Cardiac fibroblast (primary cell): ENCODE measurements around the gene PPP2R3C.
"Not testable (repeated sequence)": the region's sequence is repeated elsewhere in the genome, so short reads cannot be mapped to it uniquely, and the experiment has no call there.

Source experiments
- DNase-seq, 2 donors: peaks; one replicate each; pipeline versions ENCODE4 v3.0.0 to v3.0.0-alpha.2; 2010; ENCODE audit warnings: low read depth in 2 of 2
- H3K4me3 ChIP-seq, 2 donors: replicated peaks in 1 of 2; 1 replicate in 1 of 2; 2 replicates in 1 of 2; pipeline ENCODE4 v1.5.1; 2011; ENCODE audit warnings: low read depth in 2 of 2, low read length in 2 of 2, mild to moderate bottlenecking in 2 of 2, moderate library complexity in 1 of 2
- CTCF ChIP-seq: IDR thresholded peaks from one replicate; pipeline ENCODE4 v1.5.1; 2011; ENCODE audit warnings: low read depth, mild to moderate bottlenecking, low read length, inconsistent platforms

Gene PPP2R3C

GRCh38 chr14:35068238-35069012 lies 53.4 kb downstream of the PPP2R3C start:
- no peak overlapping the region for H3K4me3 ChIP-seq
- TF ChIP-seq CTCF, result no peak
- DNase-seq, result peak in 1 of 2 donors; percentile 71

- not testable (repeated sequence) for H3K4me3 ChIP-seq, DNase-seq
Observed at GRCh38 chr14:35065731-35066130, 56.1 kb downstream of the PPP2R3C start.

- DNase-seq, result peak; percentile 39 to 66
- H3K4me3 ChIP-seq, result not testable (repeated sequence)
Observed at GRCh38 chr14:35061113-35061791, 60.5 kb downstream of the PPP2R3C start.

DNA sequence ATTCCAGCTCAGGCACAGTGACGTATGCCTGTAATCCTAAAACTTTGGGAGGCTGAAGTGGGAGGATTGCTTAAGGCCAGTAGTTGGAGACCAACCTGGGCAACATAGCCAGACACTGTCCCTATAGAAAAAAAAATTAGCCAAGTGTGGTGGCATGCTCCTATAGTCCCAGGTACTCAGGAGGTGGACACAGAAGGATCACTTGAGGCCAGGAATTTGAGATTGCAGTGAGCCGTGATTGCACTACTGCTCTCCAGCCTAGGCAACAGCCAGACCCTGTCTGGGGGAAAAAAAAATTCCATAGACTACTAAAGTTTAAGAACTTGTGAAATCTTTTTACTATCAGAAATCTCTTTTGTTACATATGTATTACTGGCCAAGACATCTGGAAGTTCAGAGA lies 69.2 kb downstream of the PPP2R3C start:
- TF ChIP-seq CTCF, result no peak
- no peak overlapping the region for H3K4me3 ChIP-seq
- DNase-seq, result no peak

DNA sequence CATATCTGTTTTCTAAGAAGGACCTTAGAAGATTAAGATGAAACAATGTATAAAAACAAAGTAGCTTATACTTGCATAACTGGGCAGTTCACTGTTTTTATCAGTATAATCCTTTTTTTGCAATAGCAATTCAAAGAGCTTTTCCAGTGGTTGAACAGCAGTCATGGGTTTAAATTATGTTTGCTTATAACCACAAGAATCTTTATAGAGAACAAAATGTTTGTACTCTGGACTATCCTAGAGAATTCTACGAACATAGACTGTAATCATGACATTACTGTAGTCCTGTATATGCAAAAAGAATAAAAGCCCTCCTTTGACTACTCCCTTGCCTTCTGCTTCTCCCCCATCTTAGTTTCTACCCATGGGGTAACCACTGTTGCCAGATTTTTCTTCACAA lies 70.0 kb downstream of the PPP2R3C start:
- no peak for TF ChIP-seq CTCF
- DNase-seq, result peak; percentile 25 to 57
- no peak overlapping the region for H3K4me3 ChIP-seq

GRCh38 chr14:35050652-35051051 lies 71.1 kb downstream of the PPP2R3C start:
- H3K4me3 ChIP-seq, result no peak overlapping the region
- peak; percentile 77 to 82 for DNase-seq
- no peak for TF ChIP-seq CTCF

- no peak for DNase-seq
- TF ChIP-seq CTCF, result no peak
- no peak overlapping the region for H3K4me3 ChIP-seq
Observed at GRCh38 chr14:35047976-35048513, 73.7 kb downstream of the PPP2R3C start.
